Measurements from ENCODE around the gene GPC5. TPM values are rescaled to one million over a fixed set of nuclear protein-coding genes. Genes with fewer than 3 reads are reported as not detected.

The GPC5 gene
- total RNA-seq, 2 experiments from 2014 or later, result 2.4 TPM; not detected in 1

- intact Hi-C loops (cut with micrococcal nuclease; ENCODE audit: unreplicated experiment), result loop anchor here (2.0 kb wide), 1 partner anchor 52 kb away; no protein-coding TSS in a partner anchor
- Histone ChIP-seq H3K27ac (ENCODE audit: low read depth, low read length, poor library complexity, severe bottlenecking) (no peak overlapping the region), H3K36me3 (ENCODE audit: insufficient read depth, low read length) (no peaks in the 10 kb centered on the region), H4K20me1 (ENCODE audit: insufficient read depth, low read length) (peaks cover 8% of the 10 kb centered on the region; the same call in 1 of the 2 replicates), H3K9me2 (ENCODE audit: insufficient read depth, low read length) (no peaks in the 10 kb centered on the region), H3K9me3 (ENCODE audit: low read length) (no peaks in the 10 kb centered on the region), H3K79me2 (ENCODE audit: insufficient read depth, low read depth, low read length) (no peaks in the 10 kb centered on the region), H3K4me1 (ENCODE audit: insufficient read depth, low read length, poor library complexity, severe bottlenecking) (no peaks in the 10 kb centered on the region), H3K4me2 (ENCODE audit: low read length) (no peak overlapping the region), H2AFZ (ENCODE audit: low read length) (no peak overlapping the region), H3K4me3 (ENCODE audit: low read depth, low read length, poor library complexity, severe bottlenecking) (no peak overlapping the region)
- ChIA-PET CTCF (ENCODE audit: unreplicated experiment) (no interaction called here), POLR2A (interaction anchor here (1.1 kb wide), 1 partner anchor 12 kb away, joined by 3 read pairs; no protein-coding TSS in a partner anchor)
- DNase-seq (ENCODE audit: low spot score), result no peak
- TF ChIP-seq EZH2phosphoT487 (IDR thresholded peaks at IDR 0.05; ENCODE audit: borderline replicate concordance, low read depth, low read length) (no peak), CTCF (conservative IDR thresholded peaks at IDR 0.05; ENCODE audit: low read length) (no peak)
- no TSS peak for BruUV-seq (replicated peaks)
Measured at GRCh38 chr13:91690944-91691343, 292.5 kb downstream of the GPC5 start.

DNA sequence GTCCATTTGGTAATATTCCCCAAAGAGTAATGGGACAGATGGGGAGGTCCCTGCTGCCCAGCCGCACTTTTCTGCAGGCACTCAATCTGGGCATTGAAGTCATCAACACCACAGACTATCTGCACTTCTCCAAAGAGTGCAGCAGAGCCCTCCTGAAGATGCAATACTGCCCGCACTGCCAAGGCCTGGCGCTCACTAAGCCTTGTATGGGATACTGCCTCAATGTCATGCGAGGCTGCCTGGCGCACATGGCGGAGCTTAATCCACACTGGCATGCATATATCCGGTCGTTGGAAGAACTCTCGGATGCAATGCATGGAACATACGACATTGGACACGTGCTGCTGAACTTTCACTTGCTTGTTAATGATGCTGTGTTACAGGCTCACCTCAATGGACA, 295.0 kb downstream of the GPC5 start:
- intact Hi-C loops (cut with micrococcal nuclease; ENCODE audit: unreplicated experiment), result no loop called here
- Histone ChIP-seq H3K27ac (ENCODE audit: low read depth, low read length, poor library complexity, severe bottlenecking) (no peak overlapping the region), H3K4me1 (ENCODE audit: insufficient read depth, low read length, poor library complexity, severe bottlenecking) (no peaks in the 10 kb centered on the region), H3K9me3 (ENCODE audit: low read length) (no peaks in the 10 kb centered on the region), H3K4me2 (ENCODE audit: low read length) (no peak overlapping the region), H3K4me3 (ENCODE audit: low read depth, low read length, poor library complexity, severe bottlenecking) (no peak overlapping the region), H3K36me3 (ENCODE audit: insufficient read depth, low read length) (no peaks in the 10 kb centered on the region), H2AFZ (ENCODE audit: low read length) (no peak overlapping the region), H3K9me2 (ENCODE audit: insufficient read depth, low read length) (no peaks in the 10 kb centered on the region), H4K20me1 (ENCODE audit: insufficient read depth, low read length) (no peaks in the 10 kb centered on the region), H3K79me2 (ENCODE audit: insufficient read depth, low read depth, low read length) (no peaks in the 10 kb centered on the region)
- ChIA-PET CTCF (ENCODE audit: unreplicated experiment) (interaction anchor here (0.8 kb wide), 1 partner anchor 14 kb away, joined by 3 read pairs; no protein-coding TSS in a partner anchor), POLR2A (interaction anchor here (0.7 to 2.9 kb wide), 6 partner anchors 9 to 633 kb away, joined by 3 to 10 read pairs (median 4); no protein-coding TSS in a partner anchor)
- DNase-seq (ENCODE audit: low spot score), result no peak
- no TSS peak for BruUV-seq (replicated peaks)
- no peak for TF ChIP-seq CTCF (conservative IDR thresholded peaks at IDR 0.05; ENCODE audit: low read length)
- no peak for TF ChIP-seq EZH2phosphoT487 (IDR thresholded peaks at IDR 0.05; ENCODE audit: borderline replicate concordance, low read depth, low read length)

- Histone ChIP-seq H3K27ac (ENCODE audit: low read depth, low read length, poor library complexity, severe bottlenecking) (no peak overlapping the region), H3K79me2 (ENCODE audit: insufficient read depth, low read depth, low read length) (no peaks in the 10 kb centered on the region), H3K4me2 (ENCODE audit: low read length) (no peak overlapping the region), H2AFZ (ENCODE audit: low read length) (no peak overlapping the region), H3K9me3 (ENCODE audit: low read length) (no peaks in the 10 kb centered on the region), H4K20me1 (ENCODE audit: insufficient read depth, low read length) (no peaks in the 10 kb centered on the region), H3K4me3 (ENCODE audit: low read depth, low read length, poor library complexity, severe bottlenecking) (no peak overlapping the region), H3K9me2 (ENCODE audit: insufficient read depth, low read length) (no peaks in the 10 kb centered on the region), H3K36me3 (ENCODE audit: insufficient read depth, low read length) (no peaks in the 10 kb centered on the region), H3K4me1 (ENCODE audit: insufficient read depth, low read length, poor library complexity, severe bottlenecking) (no peaks in the 10 kb centered on the region)
- intact Hi-C loops (cut with micrococcal nuclease; ENCODE audit: unreplicated experiment), result no loop called here
- no TSS peak for BruUV-seq (replicated peaks)
- ChIA-PET POLR2A (interaction anchor here (0.7 to 2.1 kb wide), 5 partner anchors 9 to 841 kb away, joined by 3 to 6 read pairs (median 4); no protein-coding TSS in a partner anchor), CTCF (ENCODE audit: unreplicated experiment) (no interaction called here)
- no peak for TF ChIP-seq CTCF (conservative IDR thresholded peaks at IDR 0.05; ENCODE audit: low read length)
- no peak for TF ChIP-seq EZH2phosphoT487 (IDR thresholded peaks at IDR 0.05; ENCODE audit: borderline replicate concordance, low read depth, low read length)
- DNase-seq (ENCODE audit: low spot score), result no peak
Measured at GRCh38 chr13:91698308-91698707, 299.9 kb downstream of the GPC5 start.

All from OCI-LY7 (cell line).